GM06990 (cell line): ENCODE data around the gene EME2.

Experiments used
- DNase-seq: peaks from one replicate; pipeline ENCODE4 v3.0.0-alpha.2; 2011; ENCODE audit not compliant: insufficient read length; ENCODE audit errors: extremely low read depth
- H3K27me3 ChIP-seq: replicated peaks from 2 replicates; pipeline ENCODE4 v1.6.0; 2011; ENCODE audit warnings: low read length; ENCODE audit not compliant: control insufficient read depth, insufficient read depth
- H3K36me3 ChIP-seq: 2 replicates; pipeline ENCODE4 v1.5.1; 2011; ENCODE audit warnings: low read length; ENCODE audit not compliant: control insufficient read depth, insufficient read depth
- H3K4me3 ChIP-seq: replicated peaks from 2 replicates; pipeline ENCODE4 v1.5.1; 2011; ENCODE audit warnings: low read depth, mild to moderate bottlenecking, control low read depth, low read length
- CTCF ChIP-seq: IDR thresholded peaks from 2 replicates; pipeline ENCODE4 v1.5.1; 2011; ENCODE audit warnings: low read length, control low read depth, mild to moderate bottlenecking, inconsistent platforms; ENCODE audit not compliant: insufficient read depth, poor library complexity, severe bottlenecking

EME2 gene

DNA sequence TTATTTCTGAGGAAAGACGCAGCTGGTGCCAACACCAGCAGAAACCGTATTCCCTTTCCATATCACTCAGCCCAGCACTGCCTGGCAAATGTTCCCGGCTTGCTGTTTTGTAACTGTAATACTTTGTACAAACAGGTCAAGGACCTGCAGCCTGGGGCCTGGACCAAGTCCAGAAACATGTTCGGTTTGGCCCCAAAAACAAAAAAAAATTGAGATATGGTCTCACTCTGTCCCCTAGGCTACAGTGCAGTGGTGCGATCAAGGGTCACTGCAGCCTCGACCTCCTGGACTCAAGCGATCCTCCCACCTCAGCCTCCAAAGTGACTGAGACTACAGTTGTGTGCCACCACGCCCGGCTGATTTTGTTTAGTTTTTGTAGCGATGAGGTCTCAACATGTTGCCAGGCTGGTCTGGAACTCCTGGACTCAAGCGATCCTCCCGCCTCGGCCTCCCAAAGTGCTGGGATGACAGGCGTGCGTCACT, 52.8 kb downstream of the EME2 start:
- Histone ChIP-seq H3K27me3 (no peaks in the 10 kb centered on the region), H3K36me3 (peaks cover 3% of the 10 kb centered on the region; the same call in 1 of the 2 replicates), H3K4me3 (peak overlapping the region; percentile 87)
- TF ChIP-seq CTCF, result no peak
- DNase-seq, result no peak
